Upper lobe of left lung (tissue), 4 donors: ENCODE results near the gene ANKRD36.
"Not testable (repeated sequence)": the region's sequence is repeated elsewhere in the genome, so short reads cannot be mapped to it uniquely, and the experiment has no call there.

ENCODE experiments used
- CTCF ChIP-seq, 6 experiments: fragments of 450-650 bp in 4 of 6; fragments of 200-600 bp in 2 of 6; sonication (generic) in 2 of 6; IDR thresholded peaks; one replicate each; pipeline ENCODE4 v1.5.1; 2016 to 2019; ENCODE audit warnings: antibody characterized with exemption in 6 of 6
- POLR2A ChIP-seq, 4 donors: fragments of 450-650 bp; IDR thresholded peaks; one replicate each; pipeline ENCODE4 v1.5.1; 2016 to 2017; ENCODE audit warnings: antibody characterized with exemption in 4 of 4, mild to moderate bottlenecking in 2 of 4

DNA sequence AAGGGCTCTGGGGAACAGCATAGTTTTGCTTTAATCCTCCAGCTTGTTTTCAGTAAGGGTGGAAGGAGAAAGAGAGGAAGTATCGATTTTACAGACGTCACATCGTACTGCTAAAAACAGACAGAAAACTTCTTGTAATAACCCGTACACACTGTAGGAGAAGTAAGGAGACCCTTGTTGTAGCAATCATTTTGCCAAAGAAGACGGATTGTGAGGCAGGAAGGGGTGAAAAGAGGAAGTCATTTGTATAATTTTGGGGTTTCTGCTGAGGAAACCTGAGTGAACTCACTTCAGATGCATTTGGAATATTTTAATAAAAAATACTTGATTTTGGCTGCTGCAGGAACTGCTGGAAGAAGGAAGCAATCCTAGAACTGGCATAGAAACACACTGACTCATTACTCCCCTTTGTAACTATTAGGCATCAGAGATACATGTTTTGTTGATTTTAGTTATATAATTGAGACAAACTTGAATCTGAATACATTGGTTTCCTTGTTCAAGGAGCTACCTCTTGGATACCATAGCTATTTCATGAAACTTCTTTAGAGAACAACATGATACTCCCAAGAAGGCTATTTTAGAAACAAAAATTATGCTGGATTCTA is 89.8 kb downstream of the ANKRD36 start:
- TF ChIP-seq CTCF, POLR2A (IDR thresholded peaks at IDR 0.05): not testable (repeated sequence)
